ENCODE data around the gene SIRT4. TPM values are rescaled to one million over a fixed set of nuclear protein-coding genes. Genes with fewer than 3 reads are reported as not detected.

SIRT4 gene
- total RNA-seq, 1 experiment from 2014 or later: 1.1 TPM

- Mint-ChIP-seq H3K4me3 (ENCODE audit: low read depth, unreplicated experiment) (peak overlapping the region; percentile 11), H3K27me3 (ENCODE audit: unreplicated experiment) (no peaks in the 10 kb centered on the region), H3K4me1 (ENCODE audit: low read depth, unreplicated experiment) (peaks cover 70% of the 10 kb centered on the region), H3K27ac (ENCODE audit: unreplicated experiment) (no peak overlapping the region), H3K36me3 (ENCODE audit: insufficient read depth, unreplicated experiment) (peaks cover 37% of the 10 kb centered on the region), H3K9me3 (ENCODE audit: low read depth, unreplicated experiment) (no peaks in the 10 kb centered on the region)
- intact Hi-C loops (cut with micrococcal nuclease; ENCODE audit: unreplicated experiment): no loop called here
- TF ChIP-seq CTCF (IDR thresholded peaks at IDR 0.05; ENCODE audit: unreplicated experiment): no peak
- no peak for DNase-seq
- CTCF ChIA-PET: interaction anchor here (0.9 to 13.8 kb wide), 3 partner anchors 15 to 30 kb away, joined by 3 to 338 read pairs (median 17); no protein-coding TSS in a partner anchor
- no TSS peak for BruUV-seq (replicated peaks)
These were observed 43.7 kb upstream of the SIRT4 start for GRCh38 chr12:120258323-120258896.

GRCh38 chr12:120259418-120260202, 42.5 kb upstream of the SIRT4 start:
- peak overlapping the region; percentile 27 for H3K27ac Mint-ChIP-seq (ENCODE audit: unreplicated experiment)

GRCh38 chr12:120260607-120261006, 41.5 kb upstream of the SIRT4 start:
- TF ChIP-seq CTCF (IDR thresholded peaks at IDR 0.05; ENCODE audit: unreplicated experiment): no peak
- Mint-ChIP-seq H3K36me3 (ENCODE audit: insufficient read depth, unreplicated experiment) (peaks cover 51% of the 10 kb centered on the region), H3K4me1 (ENCODE audit: low read depth, unreplicated experiment) (peaks cover 65% of the 10 kb centered on the region), H3K27me3 (ENCODE audit: unreplicated experiment) (no peaks in the 10 kb centered on the region), H3K4me3 (ENCODE audit: low read depth, unreplicated experiment) (no peak overlapping the region), H3K27ac (ENCODE audit: unreplicated experiment) (peak overlapping the region; percentile 27), H3K9me3 (ENCODE audit: low read depth, unreplicated experiment) (no peaks in the 10 kb centered on the region)
- intact Hi-C loops (cut with micrococcal nuclease; ENCODE audit: unreplicated experiment): no loop called here
- CTCF ChIA-PET: interaction anchor here (13.8 kb wide), 1 partner anchor 32 kb away, joined by 338 read pairs; no protein-coding TSS in a partner anchor
- BruUV-seq (replicated peaks): no TSS peak
- DNase-seq: no peak

More at GRCh38 chr12:120259418-120260202, 42.5 kb upstream of the SIRT4 start:
- H3K36me3 Mint-ChIP-seq (ENCODE audit: insufficient read depth, unreplicated experiment): peaks cover 48% of the 10 kb centered on the region
- H3K4me1 Mint-ChIP-seq (ENCODE audit: low read depth, unreplicated experiment): peaks cover 74% of the 10 kb centered on the region
- no peaks in the 10 kb centered on the region for H3K9me3 Mint-ChIP-seq (ENCODE audit: low read depth, unreplicated experiment)
- no peak for TF ChIP-seq CTCF (IDR thresholded peaks at IDR 0.05; ENCODE audit: unreplicated experiment)
- no TSS peak for BruUV-seq (replicated peaks)
- CTCF ChIA-PET: interaction anchor here (0.8 to 13.8 kb wide), 3 partner anchors 25 to 31 kb away, joined by 3 to 338 read pairs (median 17); no protein-coding TSS in a partner anchor
- no peak for DNase-seq
- no peak overlapping the region for H3K4me3 Mint-ChIP-seq (ENCODE audit: low read depth, unreplicated experiment)
- intact Hi-C loops (cut with micrococcal nuclease; ENCODE audit: unreplicated experiment): no loop called here
- no peaks in the 10 kb centered on the region for H3K27me3 Mint-ChIP-seq (ENCODE audit: unreplicated experiment)

GRCh38 chr12:120261951-120262851, 39.9 kb upstream of the SIRT4 start:
- BruUV-seq (replicated peaks): no TSS peak
- peak overlapping the region; percentile 52 for H3K27ac Mint-ChIP-seq (ENCODE audit: unreplicated experiment)
- peaks cover 52% of the 10 kb centered on the region for H3K4me1 Mint-ChIP-seq (ENCODE audit: low read depth, unreplicated experiment)
- peak; percentile 34 for DNase-seq
- peaks cover 55% of the 10 kb centered on the region for H3K36me3 Mint-ChIP-seq (ENCODE audit: insufficient read depth, unreplicated experiment)
- CTCF ChIA-PET: interaction anchor here (0.5 to 13.8 kb wide), 5 partner anchors 16 to 34 kb away, joined by 3 to 338 read pairs (median 4); partner anchors contain the start of gene RNU4-1
- intact Hi-C loops (cut with micrococcal nuclease; ENCODE audit: unreplicated experiment): no loop called here
- no peaks in the 10 kb centered on the region for H3K9me3 Mint-ChIP-seq (ENCODE audit: low read depth, unreplicated experiment)
- no peaks in the 10 kb centered on the region for H3K27me3 Mint-ChIP-seq (ENCODE audit: unreplicated experiment)
- H3K4me3 Mint-ChIP-seq (ENCODE audit: low read depth, unreplicated experiment): peak overlapping the region; percentile 87
- no peak for TF ChIP-seq CTCF (IDR thresholded peaks at IDR 0.05; ENCODE audit: unreplicated experiment)
